H1 (cell line): ENCODE measurements around the gene TUBB1.

ENCODE experiments used
- CTCF ChIP-seq, 3 experiments: IDR thresholded peaks; 1 replicate in 2 of 3; 2 replicates in 1 of 3; pipeline versions ENCODE4 v1.5.1 to v1.6.1; 2011; ENCODE audit warnings: low read length in 3 of 3, mild to moderate bottlenecking in 3 of 3, inconsistent platforms in 2 of 3, low read depth in 1 of 3, moderate library complexity in 1 of 3; ENCODE audit not compliant: insufficient read depth in 1 of 3; ENCODE audit errors: control extremely low read depth in 1 of 3
- GTF2F1 ChIP-seq: IDR thresholded peaks from 2 replicates; pipeline ENCODE4 v1.6.1; 2012; ENCODE audit warnings: low read depth, low read length, improper control_type of control experiment, borderline replicate concordance
- MAFK ChIP-seq: IDR thresholded peaks from 2 replicates; pipeline ENCODE4 v1.6.1; 2012; ENCODE audit warnings: low read depth, mild to moderate bottlenecking, improper control_type of control experiment, low read length
- POLR2A ChIP-seq, 2 experiments: IDR thresholded peaks; 1 replicate in 1 of 2; 2 replicates in 1 of 2; pipeline ENCODE4 v1.6.1; 2011; ENCODE audit warnings: low read depth in 2 of 2, low read length in 2 of 2, mild to moderate bottlenecking in 2 of 2; ENCODE audit errors: control extremely low read depth in 1 of 2
- SP1 ChIP-seq: IDR thresholded peaks from 2 replicates; pipeline ENCODE4 v1.6.1; 2011; ENCODE audit warnings: low read depth, low read length
- SRF ChIP-seq: IDR thresholded peaks from 2 replicates; pipeline ENCODE4 v1.6.1; 2011; ENCODE audit warnings: mild to moderate bottlenecking, low read depth, low read length, moderate library complexity
- ZNF274 ChIP-seq: IDR thresholded peaks from 2 replicates; pipeline ENCODE4 v1.7.0; 2012; ENCODE audit warnings: low read length, borderline replicate concordance; ENCODE audit errors: extremely low read depth

- TF ChIP-seq CTCF (IDR thresholded peaks at IDR 0.05; ENCODE audit: control extremely low read depth in 1 of 3, insufficient read depth in 1 of 3, low read depth in 1 of 3, low read length in 3 of 3) (no peak), SRF (no peak), POLR2A (IDR thresholded peaks at IDR 0.05; ENCODE audit: control extremely low read depth in 1 of 2, low read depth in 2 of 2, low read length in 2 of 2) (no peak), GTF2F1 (no peak), MAFK (no peak), SP1 (no peak), ZNF274 (no peak)
These were observed 23.8 kb downstream of the TUBB1 start for GRCh38 chr20:59042796-59043631.
